Inflammatory macrophage treated with lipopolysaccharide for 1 hour (primary cell): ENCODE measurements around the gene MCC.
"Not testable (repeated sequence)": the region's sequence is repeated elsewhere in the genome, so short reads cannot be mapped to it uniquely, and the experiment has no call there.

ENCODE experiments used
- DNase-seq, 2 donors: peaks; one replicate each; pipeline ENCODE4 v3.0.0-alpha.2; 2020 to 2022

Gene MCC

GRCh38 chr5:113489299-113489698, 1.0 kb upstream of the MCC start:
- peak; percentile 81 to 85 for DNase-seq

DNA sequence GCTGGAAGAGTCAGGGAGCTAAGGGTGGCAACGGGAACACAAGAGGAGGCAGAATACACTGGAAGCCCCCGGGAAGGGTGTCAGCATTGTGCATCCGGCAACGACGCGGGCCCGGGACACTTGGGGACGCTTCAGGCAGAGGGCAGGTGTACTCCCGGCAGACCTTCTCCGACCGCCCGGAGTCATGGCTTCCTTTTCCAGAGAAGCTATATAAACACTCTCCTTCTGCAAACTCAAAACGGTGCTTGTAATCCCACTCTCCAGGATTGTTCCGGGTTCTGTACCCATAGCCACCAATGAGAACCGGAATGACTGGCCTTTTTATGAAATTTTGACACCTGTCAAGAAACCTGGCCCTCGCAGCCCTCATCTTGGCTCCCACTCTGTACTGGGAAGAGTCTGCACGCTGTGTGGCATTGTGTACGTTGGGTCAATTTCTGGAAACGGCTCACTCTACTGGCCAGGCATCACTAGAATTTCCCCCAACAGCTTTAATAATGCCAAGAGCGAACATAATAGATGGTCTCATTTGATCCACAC, 462 bp upstream of the MCC start:
- no peak for DNase-seq

GRCh38 chr5:113487416-113487780, 855 bp downstream of the MCC start:
- DNase-seq, result no peak

DNA sequence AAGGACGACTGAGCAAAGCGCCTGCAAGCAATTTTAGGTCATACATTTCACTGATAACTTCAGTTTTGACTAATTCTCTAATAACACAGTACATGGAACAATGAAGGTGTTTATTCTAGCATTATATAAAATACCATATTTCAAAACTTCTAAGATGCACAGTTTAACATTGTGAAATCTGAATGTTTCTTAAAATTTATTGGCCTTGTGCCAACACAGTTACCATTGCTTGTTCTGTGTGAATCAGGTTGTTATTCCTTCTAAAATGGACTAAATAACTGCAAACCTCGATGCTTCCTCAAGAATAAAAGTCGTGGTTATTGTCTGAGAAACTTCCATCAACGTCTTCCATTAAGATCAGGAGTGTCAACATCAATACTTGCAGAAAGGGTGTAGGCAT, 8.0 kb downstream of the MCC start:
- no peak for DNase-seq

- no peak for DNase-seq
These were observed 9.6 kb downstream of the MCC start for GRCh38 chr5:113478691-113479090.

- no peak for DNase-seq
These were observed 14.0 kb downstream of the MCC start for GRCh38 chr5:113474100-113474728.

- DNase-seq, result no peak
These were observed 25.2 kb downstream of the MCC start for GRCh38 chr5:113463032-113463431.

DNA sequence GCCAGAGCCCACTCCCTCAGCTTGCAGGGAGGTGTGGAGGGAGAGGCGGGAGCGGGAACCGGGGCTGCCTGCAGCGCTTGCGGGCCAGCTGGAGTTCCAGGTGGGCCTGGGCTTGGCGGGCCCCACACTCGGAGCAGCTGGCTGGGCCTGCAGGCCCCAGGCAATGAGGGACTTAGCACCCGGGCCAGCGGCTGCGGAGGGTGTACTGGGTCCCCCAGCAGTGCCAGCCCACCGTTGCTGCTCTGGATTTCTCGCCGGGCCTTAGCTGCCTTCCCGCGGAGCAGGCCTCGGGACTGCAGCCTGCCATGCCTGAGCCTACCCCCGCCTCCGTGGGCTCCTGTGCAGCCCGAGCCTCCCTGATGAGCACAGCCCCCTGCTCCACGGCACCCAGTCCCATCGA, 31.1 kb downstream of the MCC start:
- DNase-seq, result not testable (repeated sequence)

DNA sequence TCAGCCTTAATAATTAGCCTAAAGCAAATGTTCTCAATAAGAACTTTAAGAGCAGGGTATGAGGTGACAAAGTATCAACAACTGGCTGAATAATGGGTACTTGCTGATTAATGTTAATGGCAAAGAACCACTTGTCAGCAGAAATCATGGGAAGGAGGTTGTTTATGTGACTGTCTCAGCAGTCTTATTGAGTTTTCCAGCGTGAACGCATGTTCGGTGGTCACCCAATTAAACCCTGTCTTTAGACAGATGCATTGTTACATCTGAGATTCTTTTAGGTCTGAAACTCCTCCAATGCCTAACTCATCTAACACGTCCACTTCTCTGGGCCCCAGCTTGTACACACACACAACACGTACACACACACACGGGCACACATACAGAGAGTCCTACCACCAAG, 35.3 kb downstream of the MCC start:
- no peak for DNase-seq

GRCh38 chr5:113451797-113452196, 36.5 kb downstream of the MCC start:
- no peak for DNase-seq

DNA sequence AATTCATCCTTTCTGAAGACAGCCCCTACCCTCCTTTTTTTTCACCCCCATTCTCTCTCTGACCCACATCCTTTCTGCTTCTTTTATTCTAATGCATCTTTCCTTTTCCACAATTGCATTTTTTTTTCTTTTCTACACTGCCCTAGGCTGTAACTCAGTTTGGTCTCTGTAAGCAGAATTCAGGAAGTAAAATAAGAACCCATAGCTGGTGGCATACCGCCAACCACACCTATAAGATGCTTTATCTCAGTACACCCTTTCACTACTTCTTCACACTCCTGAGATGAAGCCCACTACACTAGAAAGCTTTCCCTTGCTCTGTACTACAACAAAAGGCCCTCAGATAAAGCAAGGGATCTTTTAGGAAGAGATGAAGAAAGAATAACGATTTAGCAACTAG, 37.3 kb downstream of the MCC start:
- DNase-seq, result no peak

GRCh38 chr5:113450462-113450861, 37.8 kb downstream of the MCC start:
- no peak for DNase-seq

DNA sequence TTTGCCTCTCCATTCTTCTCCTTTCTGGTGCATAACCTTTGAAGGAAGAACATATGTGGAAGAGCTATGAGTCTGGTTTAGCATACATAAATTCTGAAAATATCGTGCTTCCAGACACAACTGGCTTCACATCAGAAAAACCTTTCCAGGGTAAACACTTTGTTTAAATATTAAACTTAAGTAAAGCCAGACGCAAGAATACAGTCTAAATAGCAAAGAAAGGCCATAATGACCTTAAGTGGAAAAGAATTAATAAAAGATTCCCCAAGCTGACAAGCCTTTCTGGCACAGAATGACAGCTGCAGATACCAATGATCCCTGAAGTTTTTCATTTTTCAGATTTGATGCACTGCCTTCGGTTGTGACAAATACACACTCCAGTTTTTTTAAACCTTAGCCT, 40.0 kb downstream of the MCC start:
- no peak for DNase-seq

- DNase-seq, result no peak
These were observed 40.7 kb downstream of the MCC start for GRCh38 chr5:113447498-113448050.

GRCh38 chr5:113446358-113446927, 41.8 kb downstream of the MCC start:
- DNase-seq, result no peak

DNA sequence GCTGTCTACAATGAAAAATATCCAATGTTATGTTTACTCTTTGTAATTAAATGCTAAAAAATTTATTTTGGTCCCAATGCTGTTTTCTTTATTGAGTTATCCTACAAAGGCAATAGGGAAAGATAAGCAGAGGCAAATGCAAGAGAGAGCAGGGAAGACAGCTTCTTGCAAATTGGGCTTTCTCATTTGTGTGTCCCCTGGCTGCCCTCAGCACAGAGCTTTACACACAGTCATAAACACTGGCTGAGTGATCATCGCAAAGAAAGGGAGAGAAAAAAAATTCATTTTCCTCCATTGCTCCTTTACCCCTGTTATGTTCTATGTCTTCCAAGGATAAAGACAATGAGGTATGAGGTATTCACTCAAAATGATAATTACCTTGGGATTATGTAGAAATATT, 51.1 kb downstream of the MCC start:
- no peak for DNase-seq

- no peak for DNase-seq
These were observed 52.7 kb downstream of the MCC start for GRCh38 chr5:113435575-113435974.

DNA sequence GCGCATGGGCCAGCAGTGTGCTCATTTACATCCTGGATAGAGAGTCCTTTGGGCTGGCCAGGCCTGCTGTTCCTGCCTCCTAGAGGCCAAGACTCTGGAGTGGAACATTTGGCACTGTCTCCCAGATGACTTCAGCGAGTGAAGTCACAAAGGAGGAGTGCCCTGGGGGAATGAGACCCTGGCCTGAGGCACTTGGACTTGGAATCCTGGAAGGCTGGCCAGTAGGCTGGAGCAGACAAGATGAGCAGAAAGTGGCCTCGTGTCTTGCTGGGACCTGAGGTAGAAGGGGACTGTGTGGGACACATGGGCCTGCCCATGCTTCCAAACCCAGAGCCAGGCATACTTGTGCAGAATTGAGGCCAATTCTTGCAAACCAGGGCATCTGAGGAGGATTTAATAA, 53.4 kb downstream of the MCC start, which contains the start of gene TSSK1B:
Gene TSSK1B (minus strand): TSS at position 101 of the 400 bp plus-strand sequence. CDS start 150 bp downstream, outside the sequence.
- DNase-seq, result no peak

- DNase-seq, result no peak
These were observed 54.2 kb downstream of the MCC start for GRCh38 chr5:113433862-113434612.

DNA sequence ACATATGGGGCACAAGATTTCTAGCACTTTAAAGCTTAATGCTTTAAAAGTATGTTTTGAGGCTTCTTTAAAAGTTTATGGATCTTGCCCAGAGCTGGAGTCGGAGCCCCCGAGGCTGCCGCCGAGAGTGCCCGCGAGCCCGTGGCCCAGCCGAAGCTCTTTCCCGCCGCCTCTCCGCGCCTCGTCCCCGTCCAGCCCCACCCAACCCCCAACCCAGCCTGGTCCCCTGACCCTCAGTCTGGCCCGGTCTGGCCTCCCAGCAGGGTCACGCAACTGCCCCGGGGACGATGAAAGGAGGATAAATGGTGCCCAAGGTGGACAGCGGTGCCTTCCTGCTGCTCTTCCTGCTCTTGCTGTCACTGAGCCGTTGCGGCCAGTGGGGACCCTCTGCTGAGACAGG, 55.2 kb downstream of the MCC start:
- no peak for DNase-seq

- no peak for DNase-seq
These were observed 60.2 kb downstream of the MCC start for GRCh38 chr5:113427871-113428574.

DNA sequence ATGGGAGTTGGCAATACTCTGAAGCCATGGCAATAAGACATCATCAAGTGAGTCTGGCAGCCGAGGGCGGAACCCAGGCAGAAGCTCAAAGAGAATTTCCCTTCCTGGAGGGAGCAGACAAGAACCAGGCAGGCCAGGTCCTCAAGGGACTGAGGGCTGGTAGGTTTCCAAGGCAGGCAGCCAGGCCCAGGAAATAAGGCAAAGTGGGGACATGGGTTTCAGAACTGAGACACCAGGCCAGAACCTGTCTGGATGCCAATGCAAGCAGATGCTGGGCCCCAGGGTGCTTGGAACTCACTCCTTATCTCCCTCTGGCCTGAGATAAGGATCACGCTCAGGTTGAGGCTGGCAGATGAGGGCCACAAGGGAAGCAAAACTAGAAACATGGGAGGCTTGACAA, 62.3 kb downstream of the MCC start:
- no peak for DNase-seq

GRCh38 chr5:113421693-113422092, 66.6 kb downstream of the MCC start:
- DNase-seq, result no peak
